ENCODE results near the gene TGFA.

The TGFA gene

GRCh38 chr2:70510313-70510712, 43.3 kb downstream of the TGFA start:
- no peak for DNase-seq (ENCODE audit: low read depth)
- no peak overlapping the region for H3K4me3 ChIP-seq (ENCODE audit: low read length)
- no peak for TF ChIP-seq CTCF (conservative IDR thresholded peaks at IDR 0.05; ENCODE audit: low read depth, low read length)

- TF ChIP-seq CTCF (conservative IDR thresholded peaks at IDR 0.05; ENCODE audit: low read depth, low read length): no peak
- DNase-seq (ENCODE audit: low read depth): no peak
- H3K4me3 ChIP-seq (ENCODE audit: low read length): no peak overlapping the region
Observed at GRCh38 chr2:70509565-70509964, 44.1 kb downstream of the TGFA start.

GRCh38 chr2:70508711-70509462, 44.7 kb downstream of the TGFA start:
- H3K4me3 ChIP-seq (ENCODE audit: low read length): no peak overlapping the region
- no peak for TF ChIP-seq CTCF (conservative IDR thresholded peaks at IDR 0.05; ENCODE audit: low read depth, low read length)
- DNase-seq (ENCODE audit: low read depth): no peak

GRCh38 chr2:70505613-70506391, 47.8 kb downstream of the TGFA start:
- H3K4me3 ChIP-seq (ENCODE audit: low read length): no peak overlapping the region
- no peak for TF ChIP-seq CTCF (conservative IDR thresholded peaks at IDR 0.05; ENCODE audit: low read depth, low read length)
- no peak for DNase-seq (ENCODE audit: low read depth)

- no peak for TF ChIP-seq CTCF (conservative IDR thresholded peaks at IDR 0.05; ENCODE audit: low read depth, low read length)
- H3K4me3 ChIP-seq (ENCODE audit: low read length): no peak overlapping the region
- no peak for DNase-seq (ENCODE audit: low read depth)
Observed at GRCh38 chr2:70504750-70505149, 48.9 kb downstream of the TGFA start.

GRCh38 chr2:70503896-70504295, 49.7 kb downstream of the TGFA start:
- no peak for TF ChIP-seq CTCF (conservative IDR thresholded peaks at IDR 0.05; ENCODE audit: low read depth, low read length)
- DNase-seq (ENCODE audit: low read depth): no peak
- H3K4me3 ChIP-seq (ENCODE audit: low read length): no peak overlapping the region

- no peak for TF ChIP-seq CTCF (conservative IDR thresholded peaks at IDR 0.05; ENCODE audit: low read depth, low read length)
- no peak for DNase-seq (ENCODE audit: low read depth)
- no peak overlapping the region for H3K4me3 ChIP-seq (ENCODE audit: low read length)
Observed at GRCh38 chr2:70501728-70502127, 51.9 kb downstream of the TGFA start.

Data from retinal pigment epithelial cell (primary cell).